Measurements from ENCODE around the gene LRRN4. TPM values are rescaled to one million over a fixed set of nuclear protein-coding genes. Genes with fewer than 3 reads are reported as not detected.

LRRN4 gene
- total RNA-seq, 4 donors from 2014 or later = 0.73 to 1.2 TPM; not detected in 2

- Histone ChIP-seq H3K27ac (no peak overlapping the region), H3K36me3 (no peaks in the 10 kb centered on the region), H3K9me3 (no peaks in the 10 kb centered on the region), H3K4me1 (no peaks in the 10 kb centered on the region), H3K27me3 (no peaks in the 10 kb centered on the region), H3K4me3 (no peak overlapping the region)
- TF ChIP-seq, protein P1, sequence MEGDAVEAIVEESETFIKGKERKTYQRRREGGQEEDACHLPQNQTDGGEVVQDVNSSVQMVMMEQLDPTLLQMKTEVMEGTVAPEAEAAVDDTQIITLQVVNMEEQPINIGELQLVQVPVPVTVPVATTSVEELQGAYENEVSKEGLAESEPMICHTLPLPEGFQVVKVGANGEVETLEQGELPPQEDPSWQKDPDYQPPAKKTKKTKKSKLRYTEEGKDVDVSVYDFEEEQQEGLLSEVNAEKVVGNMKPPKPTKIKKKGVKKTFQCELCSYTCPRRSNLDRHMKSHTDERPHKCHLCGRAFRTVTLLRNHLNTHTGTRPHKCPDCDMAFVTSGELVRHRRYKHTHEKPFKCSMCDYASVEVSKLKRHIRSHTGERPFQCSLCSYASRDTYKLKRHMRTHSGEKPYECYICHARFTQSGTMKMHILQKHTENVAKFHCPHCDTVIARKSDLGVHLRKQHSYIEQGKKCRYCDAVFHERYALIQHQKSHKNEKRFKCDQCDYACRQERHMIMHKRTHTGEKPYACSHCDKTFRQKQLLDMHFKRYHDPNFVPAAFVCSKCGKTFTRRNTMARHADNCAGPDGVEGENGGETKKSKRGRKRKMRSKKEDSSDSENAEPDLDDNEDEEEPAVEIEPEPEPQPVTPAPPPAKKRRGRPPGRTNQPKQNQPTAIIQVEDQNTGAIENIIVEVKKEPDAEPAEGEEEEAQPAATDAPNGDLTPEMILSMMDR (IDR thresholded peaks at IDR 0.05) = no peak
- no peak for TF ChIP-seq POLR2A (IDR thresholded peaks at IDR 0.05)
- DNase-seq = no peak
- intact Hi-C loops (cut with DNase I; ENCODE audit: low total_unique reads) = loop anchor here (10.0 kb wide), 1 partner anchor 549 kb away; no protein-coding TSS in a partner anchor
Observed at GRCh38 chr20:6074145-6074561, 20.3 kb upstream of the LRRN4 start.

DNA sequence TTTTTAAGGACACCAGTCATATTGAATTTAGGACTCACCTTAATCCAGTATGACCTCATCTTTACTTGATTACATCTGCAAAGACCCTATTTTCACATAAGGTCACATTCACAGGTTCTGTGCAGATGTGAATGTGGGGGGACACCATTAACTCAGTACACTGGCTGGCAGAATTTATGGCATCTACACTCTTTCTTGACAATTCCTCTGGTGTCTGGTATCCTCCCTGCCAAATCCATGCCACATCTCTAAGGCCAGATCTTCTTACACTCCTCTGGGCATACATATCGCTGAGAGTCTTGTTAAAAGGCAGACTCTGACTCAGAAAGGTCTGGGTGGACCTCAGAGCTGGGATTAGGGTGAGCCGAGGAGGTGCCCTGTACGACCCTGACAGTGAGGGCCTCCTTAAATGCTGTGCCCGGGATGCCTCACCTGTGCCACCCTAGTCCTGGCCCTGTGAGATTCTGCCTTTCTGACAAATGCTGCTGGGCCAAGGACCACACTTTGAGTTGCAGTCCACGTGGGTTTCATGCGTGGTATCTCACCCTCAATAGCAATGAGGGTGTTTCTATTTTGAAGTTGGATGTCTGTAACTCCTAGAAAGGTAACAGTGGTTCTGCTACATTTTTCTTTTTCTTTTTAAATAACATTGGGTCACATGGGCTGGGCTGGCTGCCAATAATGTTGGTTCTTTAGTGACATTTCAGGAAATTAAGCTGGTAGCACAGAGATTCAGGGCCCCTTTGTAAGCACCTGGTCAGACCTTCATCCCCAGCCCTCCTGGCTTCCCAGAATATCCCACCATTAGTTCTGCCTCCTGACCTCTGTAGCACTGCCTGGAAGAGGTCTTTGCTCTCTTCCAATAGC lies 17.2 kb upstream of the LRRN4 start:
- H3K27me3 ChIP-seq = no peaks in the 10 kb centered on the region
- TF ChIP-seq, protein P1 (IDR thresholded peaks at IDR 0.05) = no peak
- TF ChIP-seq POLR2A (IDR thresholded peaks at IDR 0.05) = no peak
- H3K4me1 ChIP-seq = no peaks in the 10 kb centered on the region
- no peak overlapping the region for H3K4me3 ChIP-seq
- no peaks in the 10 kb centered on the region for H3K9me3 ChIP-seq
- H3K27ac ChIP-seq = no peak overlapping the region
- intact Hi-C loops (cut with DNase I; ENCODE audit: low total_unique reads) = loop anchor here (10.0 kb wide), 1 partner anchor 546 kb away; no protein-coding TSS in a partner anchor
- DNase-seq = no peak
- H3K36me3 ChIP-seq = no peaks in the 10 kb centered on the region

DNA sequence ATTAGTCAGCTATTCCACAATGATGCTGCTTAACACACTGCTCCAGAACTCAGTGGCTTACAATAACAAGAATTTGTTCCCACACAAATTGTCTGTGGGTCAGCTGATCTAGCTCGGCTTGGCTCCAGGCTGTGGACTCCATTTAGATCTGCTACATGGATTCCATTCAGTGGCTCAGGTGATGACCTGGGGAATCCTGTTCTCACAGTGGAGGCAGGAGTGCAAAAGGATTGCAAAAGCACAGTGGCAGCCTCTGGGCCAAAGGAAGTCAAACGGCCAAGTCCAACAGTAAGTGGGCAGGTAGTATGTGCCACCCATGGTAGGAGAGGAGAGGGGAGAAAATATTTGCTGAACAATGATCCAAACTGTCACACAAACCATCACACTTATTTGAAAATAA lies 15.8 kb upstream of the LRRN4 start:
- intact Hi-C loops (cut with DNase I; ENCODE audit: low total_unique reads) = loop anchor here (10.0 kb wide), 1 partner anchor 545 kb away; no protein-coding TSS in a partner anchor
- Histone ChIP-seq H3K27me3 (no peaks in the 10 kb centered on the region), H3K36me3 (no peaks in the 10 kb centered on the region)

DNA sequence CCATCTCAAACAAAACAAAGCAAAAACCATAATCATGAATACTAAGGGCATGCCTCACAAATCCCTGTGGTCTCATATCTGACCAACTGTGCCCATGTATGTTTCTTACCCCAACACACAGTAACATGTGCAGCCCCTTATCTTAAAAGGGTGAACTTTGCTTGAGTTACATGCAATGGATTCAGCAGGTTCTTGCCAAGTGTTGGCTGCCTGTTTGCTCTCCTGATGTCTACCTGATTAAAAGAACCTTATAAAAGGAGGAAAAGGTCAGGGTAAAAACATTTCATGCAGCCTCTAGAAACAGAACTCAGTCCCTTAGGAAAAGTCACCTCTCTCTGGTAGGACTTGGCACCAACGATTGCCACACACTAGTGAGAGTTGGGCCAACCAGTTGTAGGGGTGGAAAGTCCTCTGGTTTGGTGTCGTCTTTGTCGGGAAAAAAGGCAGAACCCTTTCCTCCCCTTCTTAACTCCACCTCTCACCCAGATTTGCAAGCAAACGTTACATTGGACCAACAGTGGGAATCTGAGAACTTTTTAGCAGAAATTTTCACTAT lies 14.0 kb upstream of the LRRN4 start:
- H3K4me1 ChIP-seq = no peaks in the 10 kb centered on the region
- intact Hi-C loops (cut with DNase I; ENCODE audit: low total_unique reads) = no loop called here
- no peaks in the 10 kb centered on the region for H3K36me3 ChIP-seq
- no peak for DNase-seq
- no peaks in the 10 kb centered on the region for H3K9me3 ChIP-seq
- H3K27ac ChIP-seq = no peak overlapping the region
- no peaks in the 10 kb centered on the region for H3K27me3 ChIP-seq
- H3K4me3 ChIP-seq = no peak overlapping the region
- no peak for TF ChIP-seq POLR2A (IDR thresholded peaks at IDR 0.05)

More for the DNA sequence above, 15.8 kb upstream of the LRRN4 start:
- Histone ChIP-seq H3K4me1 (no peaks in the 10 kb centered on the region), H3K9me3 (no peaks in the 10 kb centered on the region), H3K4me3 (no peak overlapping the region), H3K27ac (no peak overlapping the region)
- TF ChIP-seq, protein P1 (IDR thresholded peaks at IDR 0.05) = no peak
- no peak for TF ChIP-seq POLR2A (IDR thresholded peaks at IDR 0.05)
- no peak for DNase-seq

- Histone ChIP-seq H3K9me3 (no peaks in the 10 kb centered on the region), H3K4me1 (no peaks in the 10 kb centered on the region), H3K27ac (no peak overlapping the region), H3K36me3 (no peaks in the 10 kb centered on the region), H3K27me3 (no peaks in the 10 kb centered on the region), H3K4me3 (no peak overlapping the region)
- DNase-seq = no peak
- TF ChIP-seq POLR2A (IDR thresholded peaks at IDR 0.05) = no peak
- TF ChIP-seq, protein P1 (IDR thresholded peaks at IDR 0.05) = no peak
- intact Hi-C loops (cut with DNase I; ENCODE audit: low total_unique reads) = no loop called here
Observed at GRCh38 chr20:6066582-6066981, 12.7 kb upstream of the LRRN4 start.
